NCI-H82 (cell line): Measurements from ENCODE around the gene SEC14L3.

Experiments used
- DNase-seq: peaks from one replicate; lab custom pipeline; 2025; lab: John Stamatoyannopoulos, UW

SEC14L3 gene

DNA sequence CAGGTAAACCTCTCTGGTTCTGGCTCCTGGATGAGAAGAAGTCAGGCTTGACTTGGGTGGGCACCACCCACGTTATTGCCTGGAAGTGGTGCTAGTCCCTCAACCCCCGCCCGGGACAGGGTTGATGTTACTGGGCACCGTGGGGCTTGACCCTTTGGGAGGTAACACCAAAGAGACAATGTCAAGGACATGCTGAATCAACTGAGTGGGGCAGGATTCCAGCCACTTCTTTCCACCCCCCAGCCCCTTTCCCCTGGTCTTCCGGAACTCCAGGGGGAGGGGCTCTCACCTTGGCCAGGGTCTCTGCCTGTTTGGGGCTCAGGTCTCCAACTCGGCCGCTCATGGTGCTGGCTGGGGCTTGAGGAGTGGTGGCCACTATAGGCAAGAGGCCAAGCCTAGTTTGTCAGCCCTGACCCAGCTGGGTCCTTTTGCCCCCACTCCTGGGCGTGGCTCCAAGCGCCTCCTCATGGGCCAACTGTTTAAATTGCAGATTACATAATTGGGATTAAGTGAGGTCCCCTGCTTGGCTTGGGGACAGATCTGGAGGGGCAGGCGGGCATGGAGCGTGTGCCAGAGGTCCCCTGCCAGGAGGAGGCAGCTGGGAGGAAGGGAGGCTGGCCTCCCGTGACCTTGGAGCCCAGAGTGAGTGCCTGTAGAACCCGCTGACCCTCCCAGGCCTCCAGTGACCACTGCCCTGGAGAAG, at the start of gene SEC14L3:
Gene SEC14L3, minus strand, starts transcription at position 402 of the 703 bp plus-strand sequence. Its CDS starts 59 bp downstream, at position 343.
- DNase-seq = peak; percentile 5

DNA sequence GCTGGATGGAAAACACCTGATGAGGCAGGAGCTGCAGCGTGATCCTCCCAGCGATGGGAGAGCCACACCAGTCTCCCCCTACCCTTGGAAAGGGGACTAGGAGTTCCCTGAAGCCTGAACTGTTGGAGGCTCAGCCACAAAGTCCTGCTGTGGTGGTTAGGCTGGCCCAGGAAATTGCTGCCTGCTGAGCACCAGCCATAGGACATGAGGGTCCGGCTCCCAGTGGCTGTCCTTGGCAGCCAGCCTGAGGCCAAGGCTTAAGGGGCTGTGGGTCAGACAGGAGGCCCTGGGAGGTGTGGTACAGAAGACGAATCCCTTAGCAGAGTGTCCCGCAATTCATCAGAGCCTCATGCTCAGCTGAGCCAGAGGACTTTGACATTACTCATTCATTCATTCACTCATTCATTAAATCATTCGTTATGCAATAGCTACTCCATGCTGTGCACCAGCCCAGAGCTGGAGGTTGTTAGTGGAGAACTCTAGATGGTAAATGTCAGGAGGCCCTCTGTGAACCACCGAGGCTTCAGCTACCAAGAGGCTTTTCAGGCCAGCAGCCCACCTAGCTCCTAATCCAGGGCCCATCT, 48.1 kb upstream of the SEC14L3 start:
- no peak for DNase-seq

DNA sequence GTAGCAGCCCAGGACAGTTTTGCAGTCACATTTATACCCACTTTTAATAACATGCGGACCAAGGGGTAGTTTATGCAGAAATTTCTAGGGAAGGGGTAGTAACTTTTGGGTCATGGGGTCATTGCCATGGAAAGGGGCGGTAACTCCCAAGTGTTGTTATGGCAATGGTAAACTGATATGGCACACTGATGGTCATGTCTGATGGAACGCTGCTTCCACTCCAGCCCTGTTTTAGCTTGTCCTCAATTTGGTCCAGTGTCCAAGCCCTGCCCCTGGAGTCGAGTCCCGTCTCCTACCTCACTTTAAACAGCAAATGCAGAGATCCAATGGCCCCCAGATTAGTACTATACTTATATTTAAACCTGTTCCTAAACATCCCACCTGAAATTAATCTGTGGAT, 44.9 kb upstream of the SEC14L3 start:
- DNase-seq = no peak

DNA sequence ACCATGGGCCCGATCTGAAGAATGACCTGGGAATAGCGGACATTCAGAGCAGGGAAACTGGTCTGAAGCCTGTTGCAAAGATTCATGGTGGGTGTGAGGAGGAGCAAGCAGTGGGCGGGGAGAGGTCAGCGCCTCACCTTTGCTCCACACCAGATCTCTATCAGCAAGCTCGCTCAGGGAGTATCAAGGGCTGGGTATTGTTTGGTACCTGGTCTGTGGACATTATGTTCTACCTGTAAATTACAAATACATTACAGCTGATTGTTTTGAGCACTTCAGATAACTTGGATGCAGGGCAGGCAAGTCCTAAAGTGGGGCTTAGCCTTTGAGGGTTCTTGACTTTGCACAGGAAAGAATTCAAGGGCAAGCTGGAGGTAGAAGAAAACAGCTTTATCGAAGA, 44.5 kb upstream of the SEC14L3 start:
- DNase-seq = no peak

GRCh38 chr22:30514252-30514651, 42.4 kb upstream of the SEC14L3 start:
- no peak for DNase-seq

GRCh38 chr22:30513462-30513861, 41.6 kb upstream of the SEC14L3 start:
- peak; percentile 60 for DNase-seq

GRCh38 chr22:30511911-30512310, 40.1 kb upstream of the SEC14L3 start:
- DNase-seq = no peak

DNA sequence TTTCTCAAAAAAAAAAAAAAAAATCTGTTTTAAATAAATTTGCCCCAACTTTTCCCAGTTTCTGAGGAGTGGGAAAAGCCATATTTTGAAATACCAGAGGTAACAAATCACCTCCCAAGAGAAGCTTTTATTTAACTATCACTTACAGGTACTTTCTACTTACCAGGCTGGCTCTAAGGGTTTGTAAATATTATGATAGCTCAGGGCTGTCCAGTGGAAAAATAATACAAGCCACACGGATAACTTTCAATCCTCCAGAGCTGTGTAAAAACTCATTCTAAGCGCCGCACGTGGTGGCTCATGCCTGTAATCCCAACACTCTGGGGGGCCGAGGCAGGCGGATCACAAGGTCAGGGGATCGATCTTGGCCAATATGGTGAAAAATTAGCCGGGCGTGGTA, 39.3 kb upstream of the SEC14L3 start:
- DNase-seq = no peak

GRCh38 chr22:30508216-30508615, 36.4 kb upstream of the SEC14L3 start:
- no peak for DNase-seq

GRCh38 chr22:30507670-30508069, 35.9 kb upstream of the SEC14L3 start:
- no peak for DNase-seq

DNA sequence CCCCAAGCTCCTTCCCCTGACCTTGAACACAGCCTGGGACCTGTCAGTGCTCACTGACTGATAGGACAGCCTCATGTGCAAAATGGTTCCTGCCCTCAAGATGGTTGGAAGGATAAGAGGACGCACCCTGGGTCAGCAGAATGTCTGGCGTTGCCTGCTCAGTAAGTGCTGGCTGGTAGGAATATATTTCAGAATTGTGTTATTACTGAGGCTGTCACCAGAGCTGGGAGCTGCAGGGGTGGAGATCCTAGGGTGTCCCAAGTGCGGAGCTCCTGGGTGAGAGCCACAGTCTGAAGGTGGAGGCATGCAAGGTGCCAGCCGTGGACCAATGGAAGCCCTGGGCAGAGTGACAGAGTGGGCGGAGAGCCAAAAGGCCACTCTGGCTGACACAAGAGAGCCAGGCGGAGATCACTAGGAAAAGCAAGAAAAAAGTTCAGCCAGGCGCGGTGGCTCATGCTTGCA, 34.7 kb upstream of the SEC14L3 start:
- no peak for DNase-seq

GRCh38 chr22:30503551-30503950, 31.7 kb upstream of the SEC14L3 start:
- DNase-seq = no peak

DNA sequence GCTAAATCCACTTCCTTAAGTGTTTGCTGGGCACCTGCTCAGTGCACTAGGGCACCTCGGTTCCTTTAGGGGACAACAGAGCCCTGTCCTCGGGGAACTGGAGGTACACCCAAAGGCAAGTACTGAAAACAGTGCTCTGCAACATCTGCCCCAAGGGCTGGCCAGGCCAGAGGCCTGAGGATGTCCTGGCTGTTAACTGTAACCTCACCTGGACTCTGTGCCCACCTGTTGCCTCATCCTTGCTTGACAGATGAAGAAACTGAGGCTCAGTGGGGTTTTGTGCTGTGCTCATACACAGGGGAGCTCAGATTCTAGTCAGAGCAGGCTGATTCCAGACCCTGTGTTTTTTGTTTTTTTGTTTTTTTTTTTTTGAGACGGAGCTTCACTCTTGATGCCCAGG, 31.1 kb upstream of the SEC14L3 start:
- no peak for DNase-seq

DNA sequence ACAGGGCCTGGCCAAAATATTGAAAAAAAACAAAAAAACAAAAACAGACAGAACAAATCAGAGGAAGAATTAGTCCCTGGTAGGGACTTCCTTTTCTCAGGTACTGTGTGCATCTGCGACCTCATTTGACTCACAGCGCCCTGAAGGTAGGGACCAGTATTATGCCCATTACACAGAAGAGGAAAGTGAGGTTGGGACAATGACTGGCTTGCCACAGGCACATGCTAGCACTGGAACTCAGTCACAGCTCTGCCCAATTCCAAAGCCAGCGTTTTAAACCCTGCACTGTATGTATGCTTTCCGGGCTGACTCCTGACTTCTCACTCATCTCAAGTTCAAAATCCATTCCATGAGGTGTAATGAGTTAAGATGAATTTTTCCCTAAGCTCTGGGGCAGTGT, 30.3 kb upstream of the SEC14L3 start:
- no peak for DNase-seq

DNA sequence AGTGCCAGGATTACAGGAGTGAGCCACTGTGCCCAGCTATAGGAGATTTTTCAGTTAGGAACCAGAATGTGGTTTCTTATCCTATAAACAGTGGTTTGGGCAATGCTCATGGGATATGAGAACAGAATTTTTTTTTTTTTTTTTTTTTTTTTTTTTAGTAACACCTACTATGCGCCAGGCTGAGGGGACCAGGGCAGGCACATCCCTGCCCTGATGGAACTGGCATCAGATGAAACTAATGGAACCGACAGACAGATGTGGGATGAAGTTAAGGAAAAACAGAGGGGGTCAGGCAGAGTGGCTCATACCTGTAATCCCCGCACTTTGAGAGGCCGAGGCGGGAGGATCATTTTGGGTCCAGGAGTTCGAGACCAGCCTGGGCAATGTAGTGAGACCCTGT, 28.8 kb upstream of the SEC14L3 start:
- DNase-seq = no peak

DNA sequence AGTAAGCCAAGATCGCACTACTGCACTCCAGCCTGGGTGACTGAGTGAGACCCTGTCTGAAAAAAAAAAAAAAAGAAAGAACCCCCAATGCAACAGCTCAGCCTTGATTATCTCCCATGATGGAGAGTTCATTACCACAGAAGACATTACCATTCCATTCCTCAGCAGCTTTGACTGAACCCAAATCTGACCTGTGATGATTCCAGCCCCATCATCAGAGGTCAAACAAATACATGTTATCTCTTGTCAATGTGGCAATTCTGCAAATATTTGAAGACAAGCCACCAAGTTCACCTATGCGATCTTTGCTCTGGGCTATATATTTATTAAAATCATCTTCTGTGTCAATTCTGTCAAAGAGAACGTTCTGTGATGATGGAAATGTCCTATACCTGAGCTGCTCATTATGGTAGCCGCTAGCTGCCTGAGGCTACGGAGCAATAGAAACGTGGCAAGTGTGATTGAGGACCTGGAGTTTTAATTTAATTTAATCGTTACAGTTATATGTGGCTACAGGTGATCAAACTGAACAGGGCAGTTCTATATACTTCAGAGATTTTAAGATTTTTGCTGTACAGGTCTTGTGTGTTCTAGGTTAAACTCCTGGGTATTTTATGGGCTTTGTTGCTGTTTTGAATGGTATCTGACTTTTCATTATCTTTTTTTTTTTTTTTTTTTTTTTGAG, 25.8 kb upstream of the SEC14L3 start:
- no peak for DNase-seq

GRCh38 chr22:30495041-30495784, 23.4 kb upstream of the SEC14L3 start:
- DNase-seq = no peak

GRCh38 chr22:30492144-30492543, 20.3 kb upstream of the SEC14L3 start:
- no peak for DNase-seq

DNA sequence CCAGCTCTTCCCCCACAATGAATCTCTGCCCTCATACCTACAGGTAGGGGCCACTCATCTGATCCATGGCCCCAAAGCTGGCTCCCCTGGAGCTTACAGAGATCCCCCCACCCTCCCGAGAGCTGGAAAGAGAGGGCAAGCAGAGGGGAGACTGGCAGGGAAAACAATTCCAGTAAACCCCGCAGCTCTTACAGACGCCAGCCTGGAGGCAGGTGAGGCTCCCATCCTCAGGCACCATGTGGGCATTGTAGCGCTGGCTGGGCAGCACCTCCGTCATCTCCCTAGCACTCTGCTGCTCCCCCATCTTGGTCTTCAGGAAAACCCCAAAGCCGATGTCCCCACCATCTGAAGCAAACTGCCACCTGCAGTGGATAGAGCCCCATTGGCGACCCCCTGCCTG, 19.6 kb upstream of the SEC14L3 start:
- DNase-seq = no peak

DNA sequence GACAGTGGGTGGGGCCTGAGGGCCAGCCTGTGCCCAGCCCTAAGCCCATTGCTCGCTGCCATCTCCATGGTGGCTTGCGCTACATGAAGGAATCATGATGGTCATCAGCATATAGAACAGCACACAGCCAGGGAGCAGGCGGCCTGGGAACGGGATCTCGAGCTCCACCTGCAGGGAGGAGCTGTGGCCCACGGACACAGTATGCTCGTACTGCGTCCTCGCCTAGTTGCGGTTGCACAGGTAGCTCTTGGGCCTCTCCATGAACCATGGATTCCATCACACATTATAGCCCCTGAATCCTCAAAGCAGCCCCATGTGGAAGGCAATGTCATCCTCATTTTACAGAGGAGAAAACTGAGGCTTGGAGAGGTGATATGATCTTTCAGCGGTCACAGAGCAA, 18.6 kb upstream of the SEC14L3 start:
- peak; percentile 25 for DNase-seq

DNA sequence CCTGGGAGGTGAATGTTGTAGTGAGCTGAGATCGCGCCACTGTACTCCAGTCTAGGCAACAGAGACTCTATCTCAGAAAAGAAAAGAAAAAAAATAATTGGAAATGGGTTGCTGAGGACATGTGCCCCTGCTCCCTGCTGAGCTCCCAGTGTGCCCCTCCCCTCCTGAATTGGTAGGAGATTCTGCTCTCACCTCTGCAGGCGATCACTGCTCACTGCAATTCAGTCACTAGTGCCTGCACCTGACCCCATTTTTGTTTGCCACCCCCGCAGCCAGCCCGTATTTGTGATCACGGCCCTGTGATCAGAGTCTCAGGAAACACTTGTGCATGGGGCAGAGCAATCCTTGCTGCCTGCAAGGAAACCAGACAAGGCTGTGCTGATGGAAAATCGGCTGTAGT, 16.3 kb upstream of the SEC14L3 start:
- DNase-seq = no peak

DNA sequence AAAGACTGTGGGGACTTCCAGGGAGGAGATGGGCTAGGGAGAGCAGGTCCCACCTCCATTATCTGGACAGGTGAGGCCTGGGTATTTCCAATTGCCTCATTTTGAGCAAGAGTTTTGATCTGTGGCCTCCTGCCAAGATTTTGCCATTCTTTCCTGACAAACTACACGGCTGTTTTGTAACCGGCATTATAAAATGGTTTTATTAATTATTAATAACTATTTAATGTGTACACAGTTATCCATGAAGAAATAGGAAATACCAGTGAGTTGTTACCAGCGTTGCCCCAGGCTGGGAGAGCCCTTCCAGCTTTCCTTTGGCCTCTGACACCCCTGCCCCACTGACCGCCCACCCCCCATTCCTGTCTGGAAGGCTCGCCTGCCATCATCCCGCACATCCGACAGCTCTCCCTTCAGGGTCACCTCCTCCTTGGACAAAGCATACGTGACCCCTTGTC, 14.9 kb upstream of the SEC14L3 start:
- no peak for DNase-seq

- no peak for DNase-seq
Measured at GRCh38 chr22:30486118-30486517, 14.3 kb upstream of the SEC14L3 start.
